Measurements from ENCODE around the gene ANGPTL8.

The ANGPTL8 gene

DNA sequence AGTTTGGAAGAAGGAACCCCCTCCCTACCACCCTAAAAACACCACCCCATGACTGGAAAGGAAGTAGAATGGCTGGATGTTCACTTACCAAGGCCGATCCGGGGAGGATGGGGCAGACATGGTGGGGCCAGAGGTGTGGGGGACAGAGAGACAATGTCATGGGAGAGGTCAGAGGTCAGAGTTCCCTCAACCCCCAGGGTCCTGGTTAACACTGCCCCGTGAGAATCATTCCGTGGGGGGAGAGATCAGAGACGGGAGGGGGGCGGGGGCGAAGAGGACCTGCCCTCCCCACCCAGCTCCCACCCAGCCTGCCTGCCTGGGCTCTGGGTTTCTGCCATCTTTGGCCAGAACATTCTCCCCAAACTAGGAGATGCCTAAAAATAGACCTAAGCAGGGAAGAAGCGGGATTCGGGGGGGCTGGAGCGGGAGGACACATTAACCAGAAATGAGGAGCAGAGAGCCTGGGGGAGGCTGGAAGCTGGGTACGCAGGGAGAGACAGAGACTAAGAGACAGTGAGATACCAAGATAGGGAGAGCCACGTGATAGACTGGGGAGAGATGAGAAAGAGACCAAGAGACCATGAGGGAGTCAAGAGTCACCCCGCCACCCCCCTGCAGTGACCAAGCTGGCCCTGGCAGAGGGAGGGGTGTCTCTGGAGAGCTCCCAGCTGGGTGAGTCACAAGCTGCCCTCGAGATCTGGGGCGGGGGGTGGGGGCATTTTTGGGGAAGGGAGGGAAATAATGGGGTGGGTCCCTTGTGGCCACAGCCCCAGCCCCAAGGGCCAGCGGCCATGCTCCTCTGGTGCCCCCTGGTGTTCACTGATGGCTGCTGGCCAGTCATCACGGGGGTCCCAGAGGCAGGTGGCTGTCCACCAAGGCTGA lies 36.0 kb upstream of the ANGPTL8 start:
- in situ Hi-C loops (cut with MboI; ENCODE audit: low sequenced_read_pairs) = loop anchor here (5.0 to 10.0 kb wide), 2 partner anchors 71 to 269 kb away; no protein-coding TSS in a partner anchor

DNA sequence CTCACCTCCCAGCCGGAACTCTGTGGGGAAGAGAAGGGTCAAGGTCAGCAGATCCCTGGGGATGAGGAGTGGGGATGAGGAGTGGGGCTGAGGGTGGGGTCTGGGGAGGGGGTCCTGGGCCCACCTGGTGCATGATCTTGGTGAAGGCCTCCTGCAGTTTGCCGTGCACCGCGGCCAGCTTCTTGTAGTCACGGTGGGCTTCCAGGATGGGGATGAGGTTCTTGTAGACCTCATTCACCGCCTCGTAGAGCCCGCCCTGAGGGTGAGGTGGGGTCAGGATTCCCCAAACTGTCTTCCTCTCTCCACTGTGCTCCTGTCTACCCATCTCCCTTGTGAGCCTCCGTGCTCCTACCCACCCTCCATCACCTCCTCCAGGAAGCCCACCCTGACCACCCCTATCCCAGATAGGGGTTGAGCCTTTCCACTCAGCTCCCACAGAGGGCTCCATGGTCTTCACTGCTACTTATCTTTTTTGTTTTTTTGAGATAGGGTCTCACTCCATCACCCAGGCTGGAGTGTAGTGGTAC lies 35.3 kb upstream of the ANGPTL8 start:
- in situ Hi-C loops (cut with MboI; ENCODE audit: low sequenced_read_pairs) = loop anchor here (5.0 to 10.0 kb wide), 2 partner anchors 72 to 269 kb away; no protein-coding TSS in a partner anchor

DNA sequence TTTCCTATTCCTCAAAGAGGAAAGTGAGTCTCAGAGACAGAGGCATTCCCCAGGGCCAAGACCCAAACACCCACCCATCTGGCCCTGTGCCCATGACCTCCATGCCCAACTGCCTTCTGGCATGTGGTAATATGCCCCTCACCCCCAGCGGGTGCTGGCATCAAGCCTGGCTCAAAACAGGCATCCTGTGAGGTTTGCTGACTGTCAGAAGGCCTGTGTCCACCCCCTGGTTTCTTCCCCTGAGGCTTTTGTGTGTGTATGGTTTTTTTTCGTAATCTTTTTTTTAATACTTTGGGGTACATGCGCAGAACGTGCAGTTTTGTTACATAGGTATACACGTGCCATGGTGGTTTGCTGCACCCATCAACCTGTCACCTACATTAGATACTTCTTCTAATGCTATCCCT lies 34.5 kb upstream of the ANGPTL8 start:
- in situ Hi-C loops (cut with MboI; ENCODE audit: low sequenced_read_pairs) = loop anchor here (5.0 to 10.0 kb wide), 2 partner anchors 73 to 270 kb away; no protein-coding TSS in a partner anchor

DNA sequence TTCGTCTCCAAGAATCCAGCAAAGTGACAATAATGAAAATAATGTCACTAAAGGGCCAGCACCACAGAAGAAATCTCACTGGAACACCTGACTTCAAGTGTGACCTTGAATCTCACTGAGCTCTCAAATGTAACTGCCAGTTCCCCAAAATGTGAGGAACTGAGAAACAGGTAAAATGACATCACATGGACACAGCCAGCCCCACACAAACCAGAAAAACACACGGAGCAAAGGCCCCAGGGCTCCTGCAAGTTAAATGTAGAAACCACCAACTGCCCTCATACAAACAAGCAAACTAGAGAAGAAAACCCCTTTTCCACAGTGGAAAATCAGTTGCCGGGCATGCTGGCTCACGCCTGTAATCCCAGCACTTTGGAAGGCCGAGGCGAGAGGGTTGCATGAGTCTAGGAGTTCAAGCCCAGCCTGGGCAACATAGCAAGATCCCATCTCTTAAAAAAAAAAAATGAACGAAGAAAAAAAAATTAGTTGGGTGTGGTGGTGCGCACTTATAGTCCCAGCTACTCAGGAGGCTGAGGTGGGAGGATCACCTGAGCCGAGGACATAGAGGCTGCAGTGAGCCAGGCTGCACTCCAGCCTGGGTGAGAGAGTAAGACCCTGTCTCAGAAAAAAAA lies 33.4 kb upstream of the ANGPTL8 start:
- in situ Hi-C loops (cut with MboI; ENCODE audit: low sequenced_read_pairs) = loop anchor here (10.0 kb wide), 1 partner anchor 271 kb away; no protein-coding TSS in a partner anchor

DNA sequence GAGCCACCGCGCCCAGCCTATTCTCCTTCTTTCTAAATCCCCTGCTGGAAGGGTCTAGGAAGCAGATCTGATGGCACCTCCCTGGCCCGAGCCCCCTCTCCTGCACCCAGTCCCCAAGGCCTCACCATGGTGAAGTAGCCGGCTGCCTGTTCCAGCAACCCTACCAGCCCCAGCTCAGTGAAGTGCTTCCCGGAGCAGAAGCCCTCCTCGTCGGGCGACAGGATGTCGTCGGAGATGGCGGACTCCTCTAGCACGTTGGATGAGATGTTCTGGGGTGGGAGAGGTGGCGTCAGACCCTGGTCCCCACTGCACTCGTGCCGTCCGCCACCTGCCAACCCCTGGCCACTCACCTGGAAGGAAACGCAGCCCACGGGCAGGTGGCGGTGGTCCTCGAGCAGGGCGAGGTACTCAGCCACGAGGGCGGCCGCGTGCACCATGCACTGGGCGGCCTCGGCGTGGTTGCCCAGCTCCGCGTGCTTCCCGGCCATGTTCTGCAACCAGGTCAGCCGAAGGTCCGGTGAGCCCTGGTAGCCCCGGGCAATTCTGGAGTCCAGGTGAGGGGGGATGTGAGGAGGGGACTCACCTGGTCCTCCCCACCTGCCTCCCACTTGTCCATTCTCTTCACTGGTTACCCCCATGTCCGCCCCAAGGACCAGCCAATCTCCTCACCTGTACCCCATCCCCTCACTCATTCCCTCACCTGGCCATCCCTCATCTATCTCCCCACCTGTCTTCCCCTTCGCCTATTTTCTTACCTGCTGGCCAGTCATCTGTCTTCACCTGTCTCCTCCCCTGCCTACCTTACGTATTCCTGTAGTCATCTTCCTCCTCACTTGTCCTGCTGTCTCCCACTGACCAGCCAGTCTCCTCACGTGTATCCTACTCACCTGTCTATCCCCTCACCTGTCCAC lies 30.6 kb upstream of the ANGPTL8 start:
- in situ Hi-C loops (cut with MboI; ENCODE audit: low sequenced_read_pairs) = loop anchor here (10.0 kb wide), 1 partner anchor 274 kb away; no protein-coding TSS in a partner anchor

DNA sequence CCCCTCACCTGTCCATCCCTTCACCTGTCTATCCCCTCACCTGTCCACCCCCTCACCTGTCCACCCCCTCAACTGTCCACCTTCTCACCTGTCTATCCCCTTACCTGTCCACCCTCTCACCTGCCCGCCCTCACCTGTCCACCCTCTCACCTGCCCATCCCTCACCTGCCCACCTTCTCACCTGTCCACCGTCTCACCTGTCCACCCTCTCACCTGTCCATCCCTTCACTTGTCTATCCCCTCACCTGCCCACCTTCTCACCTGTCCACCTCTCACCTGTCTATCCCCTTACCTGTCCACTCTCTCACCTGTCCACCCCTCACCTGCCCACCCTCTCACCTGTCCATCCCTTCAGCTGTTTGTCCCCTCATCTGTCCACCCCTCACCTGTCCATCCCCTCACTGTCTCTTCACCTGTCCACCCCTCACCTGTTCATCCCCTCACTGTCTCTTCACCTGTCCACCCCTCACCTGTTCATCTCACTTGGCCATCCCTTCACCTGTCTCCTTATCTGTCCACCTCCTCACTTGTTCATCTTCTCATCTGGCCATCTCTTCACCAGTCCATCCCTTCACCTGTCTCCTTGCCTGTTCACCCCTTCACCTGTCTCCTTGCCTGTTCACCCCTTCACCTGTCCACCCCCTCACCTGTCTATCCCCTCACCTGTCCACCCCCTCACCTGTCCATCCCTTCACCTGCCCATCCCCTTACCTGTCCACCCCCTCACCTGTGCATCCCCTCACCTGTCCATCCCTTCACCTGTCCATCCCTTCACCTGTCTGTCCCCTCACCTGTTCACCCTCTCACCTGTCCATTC lies 29.4 kb upstream of the ANGPTL8 start:
- in situ Hi-C loops (cut with MboI; ENCODE audit: low sequenced_read_pairs) = loop anchor here (10.0 kb wide), 1 partner anchor 275 kb away; no protein-coding TSS in a partner anchor

DNA sequence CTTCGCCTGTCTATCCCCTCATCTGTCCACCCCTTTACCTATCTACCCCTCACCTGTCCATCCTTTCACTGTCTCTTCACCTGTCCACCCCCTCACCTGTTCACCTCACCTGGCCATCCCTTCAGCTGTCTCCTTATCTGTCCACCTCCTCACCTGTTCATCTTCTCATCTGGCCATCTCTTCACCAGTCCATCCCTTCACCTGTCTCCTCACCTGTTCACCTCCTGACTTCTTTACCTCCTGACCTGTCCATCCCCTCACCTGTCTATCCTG lies 28.8 kb upstream of the ANGPTL8 start:
- in situ Hi-C loops (cut with MboI; ENCODE audit: low sequenced_read_pairs) = no loop called here

DNA sequence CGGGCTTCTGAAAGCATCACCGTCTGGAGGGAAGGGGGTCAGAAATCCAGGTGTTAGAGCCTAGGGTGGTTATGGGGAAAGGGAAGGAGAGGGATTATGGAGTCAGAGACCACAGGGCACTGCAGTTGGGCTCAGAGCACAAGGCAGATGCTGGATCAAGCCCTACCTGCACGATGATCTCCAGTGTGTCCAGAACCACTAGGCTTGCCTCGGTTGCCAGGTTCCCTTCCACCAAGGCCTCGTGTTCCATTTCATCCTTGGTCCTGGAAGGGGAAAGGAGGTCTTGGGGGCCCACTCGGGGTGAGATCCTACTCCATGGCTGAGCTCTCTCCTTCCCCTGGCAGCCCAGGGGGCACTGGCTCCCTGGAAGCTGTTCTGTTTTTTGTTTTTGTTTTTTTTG lies 25.0 kb upstream of the ANGPTL8 start:
- in situ Hi-C loops (cut with MboI; ENCODE audit: low sequenced_read_pairs) = no loop called here

DNA sequence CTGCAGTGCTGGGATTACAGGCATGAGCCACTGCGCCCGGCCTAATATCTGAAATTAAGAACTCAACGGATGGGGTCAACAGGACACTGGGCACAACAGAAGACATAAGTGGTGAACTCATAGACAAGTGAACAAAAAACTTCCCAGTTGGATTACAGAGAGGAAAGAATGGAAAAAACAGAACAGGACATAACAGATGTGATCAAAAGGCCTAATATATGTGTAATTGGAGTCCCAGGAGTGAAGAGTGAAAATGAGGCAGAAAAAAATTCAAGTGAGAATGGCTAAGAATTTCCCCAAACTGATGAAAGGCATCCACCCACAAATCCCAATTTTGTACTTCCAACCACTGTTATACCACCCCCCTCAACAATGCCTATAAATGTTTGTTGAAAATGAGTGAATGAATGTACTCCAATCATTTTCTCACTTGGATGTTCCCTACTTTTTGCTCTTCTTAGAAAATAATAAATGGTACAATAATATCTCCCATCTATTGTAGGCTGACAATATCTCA lies 18.3 kb upstream of the ANGPTL8 start:
- in situ Hi-C loops (cut with MboI; ENCODE audit: low sequenced_read_pairs) = no loop called here

DNA sequence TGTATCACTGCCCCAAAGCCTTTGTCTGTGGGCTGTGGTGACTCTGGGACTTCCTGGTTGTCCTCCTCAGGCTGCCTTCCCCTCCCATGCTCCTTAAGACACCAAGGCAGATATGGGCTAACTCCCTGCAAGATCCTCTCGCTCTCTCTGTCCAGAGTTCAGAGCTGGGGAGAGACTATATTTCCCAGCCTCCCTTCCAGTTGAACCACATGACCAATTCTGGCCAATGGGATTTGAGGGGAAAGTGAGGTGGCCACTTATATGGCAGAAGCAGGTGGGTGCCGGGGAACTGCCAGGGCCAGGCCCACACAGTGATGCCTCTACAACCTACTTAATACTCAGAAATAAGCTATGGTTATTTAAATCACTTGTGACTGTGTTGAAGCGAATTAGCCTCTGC lies 16.2 kb upstream of the ANGPTL8 start:
- in situ Hi-C loops (cut with MboI; ENCODE audit: low sequenced_read_pairs) = no loop called here

DNA sequence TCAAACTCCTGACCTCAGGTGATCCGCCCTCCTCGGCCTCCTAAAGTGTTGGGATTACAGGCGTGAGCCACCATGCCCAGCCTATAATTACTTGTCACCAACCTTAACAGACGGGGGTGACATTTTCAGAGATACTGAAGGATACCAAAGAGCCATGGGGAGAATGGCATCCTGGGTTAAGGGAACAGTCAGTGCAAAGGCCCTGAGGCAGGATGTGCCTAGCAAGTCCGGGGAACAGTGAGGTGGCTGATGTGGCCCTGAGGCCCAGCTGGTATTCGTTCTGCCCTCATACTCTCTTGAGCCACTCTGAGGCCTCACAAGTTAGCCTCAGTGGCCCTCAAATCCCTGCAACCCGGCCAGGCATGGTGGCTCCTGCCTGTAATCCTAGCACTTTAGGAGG lies 15.0 kb upstream of the ANGPTL8 start:
- in situ Hi-C loops (cut with MboI; ENCODE audit: low sequenced_read_pairs) = no loop called here

DNA sequence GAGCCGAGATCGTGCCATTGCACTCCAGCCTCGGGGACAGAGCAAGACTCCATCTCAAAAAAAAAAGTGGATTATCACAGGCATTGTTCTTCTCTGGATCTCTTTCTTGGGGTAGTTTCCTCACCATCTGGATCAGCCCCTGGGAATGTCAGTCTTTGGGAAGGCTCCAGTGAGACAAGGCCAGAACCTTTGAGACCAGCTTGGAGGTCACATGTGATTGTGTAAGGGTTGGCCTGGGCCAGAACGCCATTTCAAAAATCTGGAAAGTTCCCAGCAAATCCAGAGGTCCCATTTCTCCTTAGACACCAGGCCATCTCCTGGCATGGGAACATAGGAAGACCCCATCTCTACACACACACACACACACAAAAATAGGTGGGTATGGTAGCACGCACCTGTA lies 14.2 kb upstream of the ANGPTL8 start:
- in situ Hi-C loops (cut with MboI; ENCODE audit: low sequenced_read_pairs) = no loop called here

DNA sequence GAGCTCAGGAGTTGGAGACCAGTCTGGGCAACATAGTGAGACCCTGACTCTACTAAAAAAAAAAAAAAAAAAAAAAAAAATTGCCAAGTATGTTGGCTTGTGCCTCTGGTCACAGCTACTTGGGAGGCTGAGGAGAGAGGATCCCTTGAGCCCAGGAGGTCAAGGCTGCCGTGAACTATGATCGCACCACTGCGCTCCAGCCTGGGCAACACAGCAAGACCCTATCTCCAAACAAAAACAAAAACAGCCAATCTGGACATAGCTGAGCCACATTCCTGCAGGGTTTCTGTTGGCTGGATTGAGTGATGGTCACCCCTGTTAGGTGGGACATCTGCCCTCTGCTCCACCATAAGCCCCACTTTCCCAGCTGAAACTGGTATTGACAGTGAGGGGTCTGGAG lies 13.6 kb upstream of the ANGPTL8 start:
- in situ Hi-C loops (cut with MboI; ENCODE audit: low sequenced_read_pairs) = no loop called here

DNA sequence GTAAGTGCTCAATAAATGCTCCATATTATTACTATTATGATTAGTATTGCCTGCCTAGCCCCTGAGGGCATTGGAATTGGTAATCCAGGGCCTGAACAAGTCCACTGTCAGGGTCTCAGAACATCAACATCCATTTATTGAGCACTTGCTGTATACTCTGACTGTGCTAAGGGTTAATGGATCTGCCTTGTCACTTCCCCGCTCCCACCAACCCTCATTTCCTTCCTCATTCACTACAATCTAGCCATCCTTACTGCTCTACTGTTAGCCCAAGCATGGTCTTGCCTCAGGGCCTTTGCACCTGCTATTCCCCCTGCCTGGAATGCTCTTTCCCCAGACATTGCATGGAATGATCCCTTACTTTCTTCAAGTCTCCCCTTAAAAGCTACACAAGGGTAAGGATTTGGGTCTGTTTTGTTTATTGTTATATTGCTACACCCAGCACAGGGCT lies 12.7 kb upstream of the ANGPTL8 start:
- in situ Hi-C loops (cut with MboI; ENCODE audit: low sequenced_read_pairs) = no loop called here

DNA sequence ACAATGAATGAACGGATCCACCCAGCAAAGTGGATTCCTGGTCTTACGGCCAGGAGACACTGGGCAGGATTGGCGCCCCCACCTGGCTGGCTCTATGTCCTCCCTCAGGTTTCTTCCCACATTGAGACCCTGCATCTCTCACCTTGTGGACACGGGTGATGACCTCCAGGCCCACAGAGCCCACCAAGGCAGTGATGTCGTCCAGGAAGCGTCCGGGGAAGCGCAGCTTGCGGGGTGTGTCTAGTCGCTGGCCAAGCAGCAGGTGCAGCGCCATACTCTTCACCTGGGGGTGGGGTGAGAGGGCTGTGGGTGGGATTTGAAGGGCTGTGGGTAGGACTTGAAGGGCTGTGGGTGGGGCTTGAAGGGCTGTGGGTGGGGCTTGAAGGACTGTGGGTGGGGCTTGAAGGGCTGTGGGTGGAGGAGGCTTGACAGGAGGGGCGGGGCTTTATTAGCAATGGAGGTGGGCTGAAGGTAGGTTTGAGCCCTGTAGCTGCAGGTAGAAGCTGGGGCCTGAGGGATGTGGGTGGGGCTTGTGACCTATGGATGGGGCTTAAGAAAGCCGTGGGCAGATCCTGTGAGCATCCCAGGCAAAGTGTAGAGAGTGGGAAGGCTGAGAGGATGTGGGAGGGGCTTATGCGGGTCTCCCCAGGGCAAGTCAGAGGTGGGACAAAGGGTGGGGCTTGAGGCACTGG lies 12.1 kb upstream of the ANGPTL8 start:
- in situ Hi-C loops (cut with MboI; ENCODE audit: low sequenced_read_pairs) = no loop called here

DNA sequence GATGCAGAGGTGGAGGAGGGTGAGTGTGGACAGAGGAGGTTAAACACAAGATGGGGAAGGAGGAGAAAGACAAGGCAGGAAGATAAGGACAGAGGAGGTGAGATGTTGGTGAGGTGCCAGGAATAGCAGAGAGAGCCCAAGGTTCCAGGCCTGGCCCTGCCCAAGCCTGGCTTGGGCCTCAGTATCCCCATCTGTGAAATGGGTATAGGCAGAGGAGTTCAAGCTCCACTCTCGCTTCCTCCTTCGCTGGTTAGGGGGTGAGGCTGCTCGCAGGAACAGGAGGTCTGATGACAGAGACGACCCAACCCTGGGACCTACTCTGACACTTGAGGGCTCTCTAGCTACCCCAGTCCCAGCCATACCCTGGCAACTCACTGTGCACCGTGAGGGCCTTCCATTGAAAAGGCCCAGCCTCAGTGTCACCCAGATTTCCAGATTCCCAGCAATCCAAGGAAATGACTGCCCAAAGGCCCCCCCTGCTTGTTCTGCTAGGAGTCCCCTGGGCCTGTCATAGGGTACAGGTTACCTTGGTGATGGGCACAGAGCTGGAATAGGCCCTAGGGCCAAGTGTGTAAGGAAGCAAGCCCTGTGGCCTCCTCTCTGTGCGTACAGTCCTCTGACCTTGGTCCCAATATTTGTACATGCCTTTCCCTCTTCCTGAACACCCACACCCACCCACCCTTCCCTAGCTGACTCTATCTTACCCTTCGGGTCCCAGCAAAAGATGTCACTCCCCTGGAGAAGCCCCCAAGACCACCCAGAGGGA lies 8.6 kb upstream of the ANGPTL8 start:
- in situ Hi-C loops (cut with MboI; ENCODE audit: low sequenced_read_pairs) = no loop called here

DNA sequence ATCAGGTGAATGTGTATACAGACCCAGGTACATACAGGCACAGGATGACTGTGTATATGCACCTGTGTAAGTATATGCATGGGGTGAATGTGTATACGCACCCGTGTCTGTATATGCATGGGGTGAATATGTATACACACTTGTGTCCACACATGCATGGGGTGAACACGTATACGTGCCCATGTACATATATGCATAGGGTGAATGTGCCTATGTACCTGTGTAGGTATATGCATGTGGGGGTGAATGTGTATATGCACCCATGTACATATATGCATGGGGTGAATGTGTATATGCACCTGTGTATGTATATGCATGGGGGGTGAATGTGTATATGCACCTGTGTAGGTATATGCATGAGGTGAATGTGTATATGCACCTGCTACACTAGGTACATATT lies 6.9 kb upstream of the ANGPTL8 start:
- in situ Hi-C loops (cut with MboI; ENCODE audit: low sequenced_read_pairs) = no loop called here

DNA sequence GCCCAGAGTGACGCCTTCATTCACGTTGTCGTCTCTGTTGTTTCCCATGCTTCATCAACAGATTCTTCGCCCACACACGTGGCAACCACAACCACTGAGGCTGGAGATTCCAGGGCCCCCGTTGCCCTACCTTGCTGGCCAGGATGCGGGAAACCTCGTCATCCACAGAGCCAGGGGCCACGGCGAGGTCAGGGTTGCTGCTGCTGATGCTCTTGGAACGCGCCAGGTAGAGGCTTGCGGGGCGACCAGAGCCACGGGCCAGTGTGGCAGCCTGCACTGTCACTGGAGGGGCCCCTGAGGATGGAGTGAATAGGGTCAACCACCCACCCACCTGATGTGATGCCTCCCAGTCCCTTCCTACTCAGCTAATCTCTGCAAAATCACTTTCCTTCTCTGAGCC lies 6.3 kb upstream of the ANGPTL8 start:
- in situ Hi-C loops (cut with MboI; ENCODE audit: low sequenced_read_pairs) = no loop called here

Measured in HL-60/S4 (cell line).